ENCODE measurements around the gene RFPL3. TPM values are rescaled to one million over a fixed set of nuclear protein-coding genes. Genes with fewer than 3 reads are reported as not detected.

The RFPL3 gene
- total and polyA plus RNA-seq, 2 of the 13 experiments (the other 11 are each of a cell fraction or from before 2014, with no cell fraction given): not detected

DNA sequence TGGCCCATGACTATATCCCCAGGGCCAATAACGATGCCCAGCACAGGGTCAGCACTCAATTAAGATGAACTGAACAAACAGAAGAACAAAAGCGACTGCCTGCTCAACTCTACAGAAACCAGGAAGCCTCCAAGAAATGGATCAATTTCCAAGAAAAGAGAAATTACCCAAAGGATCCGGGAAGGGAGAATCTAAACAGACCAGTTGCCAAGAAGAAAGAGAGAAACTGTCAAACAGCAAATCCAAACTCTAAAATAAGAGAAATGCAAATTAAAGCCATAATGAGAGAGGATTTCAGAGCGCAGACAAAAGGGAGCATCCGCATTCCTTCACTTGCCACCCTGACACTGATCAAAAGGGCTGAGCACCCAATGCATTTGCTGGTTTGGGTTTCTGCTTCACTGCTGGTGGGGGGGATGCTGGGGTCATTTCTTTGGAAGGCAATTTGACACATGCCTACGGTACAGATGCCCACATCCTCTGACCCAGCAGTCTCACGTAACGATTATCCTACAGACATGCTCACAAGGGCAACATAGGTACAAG is 37.7 kb upstream of the RFPL3 start:
- no peak for FAIRE-seq
- ChIA-PET POLR2A (no interaction called here), CTCF (ENCODE audit: low intra/inter-chr PET ratio, low total read pairs) (no interaction called here)
- Histone ChIP-seq H3K36me3 (replicated peaks in 1 of 2; ENCODE audit: control insufficient read depth in 1 of 2, insufficient read depth in 2 of 2, low read length in 2 of 2) (no peaks in the 10 kb centered on the region), H3K9me3 (ENCODE audit: low read length) (no peaks in the 10 kb centered on the region), H3K9ac (ENCODE audit: insufficient read depth, low read depth, low read length) (no peak overlapping the region), H3K4me2 (ENCODE audit: low read depth, low read length) (no peak overlapping the region), H2AFZ (ENCODE audit: low read length) (no peak overlapping the region), H3K79me2 (ENCODE audit: insufficient read depth, low read length) (no peaks in the 10 kb centered on the region), H3K4me3 (replicated peaks in 1 of 3; ENCODE audit: insufficient read depth in 1 of 3, low read depth in 2 of 3, low read length in 3 of 3) (no peak overlapping the region), H4K20me1 (ENCODE audit: insufficient read depth, low read length) (no peaks in the 10 kb centered on the region), H3K4me1 (ENCODE audit: insufficient read depth, low read length) (no peaks in the 10 kb centered on the region), H3K27ac (ENCODE audit: extremely low read length, insufficient read depth, low read length) (no peak overlapping the region), H3K27me3 (ENCODE audit: control insufficient read depth in 1 of 2, insufficient read depth in 2 of 2, low read length in 2 of 2) (peaks cover 0 to 17% of the 10 kb centered on the region in 2 experiments; a peak in 2 of 5 replicates)
- 45% methylated on average over 8 of the region's 8 CpGs for WGBS (ENCODE audit: low lambda C conversion rate)
- no peak for TF ChIP-seq KLF16 (CRISPR knock-in tag; IDR thresholded peaks at IDR 0.05)
- TF ChIP-seq ZNF432 (CRISPR knock-in tag; IDR thresholded peaks at IDR 0.05; ENCODE audit: borderline replicate concordance): no peak
- TF ChIP-seq BHLHE40 (IDR thresholded peaks at IDR 0.05; ENCODE audit: low read length): no peak
- TF ChIP-seq, protein P1, sequence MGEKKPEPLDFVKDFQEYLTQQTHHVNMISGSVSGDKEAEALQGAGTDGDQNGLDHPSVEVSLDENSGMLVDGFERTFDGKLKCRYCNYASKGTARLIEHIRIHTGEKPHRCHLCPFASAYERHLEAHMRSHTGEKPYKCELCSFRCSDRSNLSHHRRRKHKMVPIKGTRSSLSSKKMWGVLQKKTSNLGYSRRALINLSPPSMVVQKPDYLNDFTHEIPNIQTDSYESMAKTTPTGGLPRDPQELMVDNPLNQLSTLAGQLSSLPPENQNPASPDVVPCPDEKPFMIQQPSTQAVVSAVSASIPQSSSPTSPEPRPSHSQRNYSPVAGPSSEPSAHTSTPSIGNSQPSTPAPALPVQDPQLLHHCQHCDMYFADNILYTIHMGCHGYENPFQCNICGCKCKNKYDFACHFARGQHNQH (CRISPR knock-in tag; IDR thresholded peaks at IDR 0.05): no peak
- TF ChIP-seq, protein P2, sequence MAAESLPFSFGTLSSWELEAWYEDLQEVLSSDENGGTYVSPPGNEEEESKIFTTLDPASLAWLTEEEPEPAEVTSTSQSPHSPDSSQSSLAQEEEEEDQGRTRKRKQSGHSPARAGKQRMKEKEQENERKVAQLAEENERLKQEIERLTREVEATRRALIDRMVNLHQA (CRISPR knock-in tag; IDR thresholded peaks at IDR 0.05): no peak
- no peak for TF ChIP-seq ZNF878 (CRISPR knock-in tag; IDR thresholded peaks at IDR 0.05)
- TF ChIP-seq NR2F2 (IDR thresholded peaks at IDR 0.05; ENCODE audit: borderline replicate concordance, low read depth): no peak
- TF ChIP-seq, protein P3, sequence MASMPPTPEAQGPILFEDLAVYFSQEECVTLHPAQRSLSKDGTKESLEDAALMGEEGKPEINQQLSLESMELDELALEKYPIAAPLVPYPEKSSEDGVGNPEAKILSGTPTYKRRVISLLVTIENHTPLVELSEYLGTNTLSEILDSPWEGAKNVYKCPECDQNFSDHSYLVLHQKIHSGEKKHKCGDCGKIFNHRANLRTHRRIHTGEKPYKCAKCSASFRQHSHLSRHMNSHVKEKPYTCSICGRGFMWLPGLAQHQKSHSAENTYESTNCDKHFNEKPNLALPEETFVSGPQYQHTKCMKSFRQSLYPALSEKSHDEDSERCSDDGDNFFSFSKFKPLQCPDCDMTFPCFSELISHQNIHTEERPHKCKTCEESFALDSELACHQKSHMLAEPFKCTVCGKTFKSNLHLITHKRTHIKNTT (CRISPR knock-in tag; IDR thresholded peaks at IDR 0.05): no peak
- no peak for TF ChIP-seq REL (CRISPR knock-in tag; conservative IDR thresholded peaks at IDR 0.05)
- no peak for TF ChIP-seq RARG (CRISPR knock-in tag; IDR thresholded peaks at IDR 0.05; ENCODE audit: low read depth)
- no peak for TF ChIP-seq ZNF552 (CRISPR knock-in tag; IDR thresholded peaks at IDR 0.05; ENCODE audit: borderline replicate concordance)
- TF ChIP-seq, protein P4, sequence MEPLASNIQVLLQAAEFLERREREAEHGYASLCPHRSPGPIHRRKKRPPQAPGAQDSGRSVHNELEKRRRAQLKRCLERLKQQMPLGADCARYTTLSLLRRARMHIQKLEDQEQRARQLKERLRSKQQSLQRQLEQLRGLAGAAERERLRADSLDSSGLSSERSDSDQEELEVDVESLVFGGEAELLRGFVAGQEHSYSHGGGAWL (CRISPR knock-in tag; IDR thresholded peaks at IDR 0.05): no peak
- TF ChIP-seq, protein P5, sequence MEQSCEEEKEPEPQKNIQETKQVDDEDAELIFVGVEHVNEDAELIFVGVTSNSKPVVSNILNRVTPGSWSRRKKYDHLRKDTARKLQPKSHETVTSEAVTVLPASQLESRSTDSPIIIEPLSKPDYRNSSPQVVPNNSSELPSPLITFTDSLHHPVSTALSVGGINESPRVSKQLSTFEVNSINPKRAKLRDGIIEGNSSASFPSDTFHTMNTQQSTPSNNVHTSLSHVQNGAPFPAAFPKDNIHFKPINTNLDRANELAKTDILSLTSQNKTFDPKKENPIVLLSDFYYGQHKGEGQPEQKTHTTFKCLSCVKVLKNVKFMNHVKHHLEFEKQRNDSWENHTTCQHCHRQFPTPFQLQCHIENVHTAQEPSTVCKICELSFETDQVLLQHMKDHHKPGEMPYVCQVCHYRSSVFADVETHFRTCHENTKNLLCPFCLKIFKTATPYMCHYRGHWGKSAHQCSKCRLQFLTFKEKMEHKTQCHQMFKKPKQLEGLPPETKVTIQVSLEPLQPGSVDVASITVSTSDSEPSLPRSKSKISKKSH (CRISPR knock-in tag; IDR thresholded peaks at IDR 0.05; ENCODE audit: borderline replicate concordance): no peak
- TF ChIP-seq, protein P6, sequence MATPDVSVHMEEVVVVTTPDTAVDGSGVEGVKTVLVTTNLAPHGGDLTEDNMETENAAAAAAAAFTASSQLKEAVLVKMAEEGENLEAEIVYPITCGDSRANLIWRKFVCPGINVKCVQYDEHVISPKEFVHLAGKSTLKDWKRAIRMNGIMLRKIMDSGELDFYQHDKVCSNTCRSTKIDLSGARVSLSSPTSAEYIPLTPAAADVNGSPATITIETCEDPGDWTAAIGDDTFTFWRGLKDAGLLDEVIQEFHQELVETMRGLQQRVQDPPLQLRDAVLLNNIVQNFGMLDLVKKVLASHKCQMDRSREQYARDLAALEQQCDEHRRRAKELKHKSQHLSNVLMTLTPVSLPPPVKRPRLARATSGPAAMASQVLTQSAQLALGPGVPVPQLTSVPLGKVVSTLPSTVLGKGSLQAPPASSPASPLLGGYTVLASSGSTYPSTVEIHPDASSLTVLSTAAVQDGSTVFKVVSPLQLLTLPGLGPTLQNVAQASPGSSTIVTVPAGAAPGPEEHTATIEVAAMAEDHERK (CRISPR knock-in tag; IDR thresholded peaks at IDR 0.05; ENCODE audit: low read depth): no peak
- no peak for TF ChIP-seq ZFP37 (CRISPR knock-in tag; IDR thresholded peaks at IDR 0.05; ENCODE audit: borderline replicate concordance)
- no peak for TF ChIP-seq U2AF1 (optimal IDR thresholded peaks at IDR 0.05; ENCODE audit: low read depth, low read length)
- no peak for TF ChIP-seq GATAD1 (CRISPR knock-in tag; IDR thresholded peaks at IDR 0.05)
- no peak for TF ChIP-seq ZNF260 (CRISPR knock-in tag; IDR thresholded peaks at IDR 0.05; ENCODE audit: borderline replicate concordance, low read depth)
- BruUV-seq (replicated peaks): no TSS peak
- no peak for ATAC-seq
- no peak for DNase-seq (ENCODE audit: low spot score)
- intact Hi-C loops (cut with micrococcal nuclease; ENCODE audit: unreplicated experiment) (no loop called here), in situ Hi-C loops (cut with HindIII; ENCODE audit: extremely low pct_ligation_motif_present, low pct_unique_long_range_greater_than_20kb) (no loop called here)

Data from HepG2 (cell line).